Ramos (cell line): ENCODE data around the gene TBATA.

ENCODE experiments used
- in situ Hi-C: fragments of 300-500 bp; cut with MboI; formaldehyde crosslinking; loops from one replicate; pipeline ENCODE4 v1.14.3; 2022; ENCODE audit warnings: low sequenced_read_pairs; ENCODE audit not compliant: unreplicated experiment

Gene TBATA

GRCh38 chr10:70809011-70809611, 23.9 kb upstream of the TBATA start:
- in situ Hi-C loops, result no loop called here

GRCh38 chr10:70807556-70807955, 22.4 kb upstream of the TBATA start:
- in situ Hi-C loops, result no loop called here

- in situ Hi-C loops, result no loop called here
Observed at GRCh38 chr10:70806841-70807240, 21.7 kb upstream of the TBATA start.

GRCh38 chr10:70805619-70806215, 20.5 kb upstream of the TBATA start:
- in situ Hi-C loops, result no loop called here

GRCh38 chr10:70804421-70804808, 19.2 kb upstream of the TBATA start:
- in situ Hi-C loops, result no loop called here

GRCh38 chr10:70803775-70804420, 18.7 kb upstream of the TBATA start:
- in situ Hi-C loops, result no loop called here

- in situ Hi-C loops, result no loop called here
Observed at GRCh38 chr10:70801854-70802253, 16.7 kb upstream of the TBATA start.

GRCh38 chr10:70799124-70799523, 13.9 kb upstream of the TBATA start:
- in situ Hi-C loops, result no loop called here

- in situ Hi-C loops, result no loop called here
Observed at GRCh38 chr10:70797840-70798239, 12.7 kb upstream of the TBATA start.

- in situ Hi-C loops, result no loop called here
Observed at GRCh38 chr10:70795613-70796012, 10.4 kb upstream of the TBATA start.

GRCh38 chr10:70791386-70792039, 6.3 kb upstream of the TBATA start:
- in situ Hi-C loops, result no loop called here

GRCh38 chr10:70786799-70787415, 1.7 kb upstream of the TBATA start:
- in situ Hi-C loops, result no loop called here

GRCh38 chr10:70784471-70784870, 706 bp downstream of the TBATA start:
- in situ Hi-C loops, result no loop called here

- in situ Hi-C loops, result no loop called here
Observed at GRCh38 chr10:70784016-70784415, 1.2 kb downstream of the TBATA start.

- in situ Hi-C loops, result no loop called here
Observed at GRCh38 chr10:70782746-70783680, 2.2 kb downstream of the TBATA start.

GRCh38 chr10:70782086-70782745, 3.0 kb downstream of the TBATA start:
- in situ Hi-C loops, result no loop called here

- in situ Hi-C loops, result no loop called here
Observed at GRCh38 chr10:70781461-70782051, 3.6 kb downstream of the TBATA start.

- in situ Hi-C loops, result no loop called here
Observed at GRCh38 chr10:70780772-70781171, 4.4 kb downstream of the TBATA start.

- in situ Hi-C loops, result no loop called here
Observed at GRCh38 chr10:70780370-70780760, 4.8 kb downstream of the TBATA start.
